HEK293T (cell line): ENCODE measurements around the gene SLC47A1.

ENCODE experiments used
- CTCF ChIA-PET: fragments of 350-600 bp; formaldehyde crosslinking; extraction: SDS; loops from one replicate; lab custom pipeline; 2021; ENCODE audit warnings: antibody characterized with exemption, inconsistent platforms; lab: Yijun Ruan, JAX
- POLR2A ChIA-PET: fragments of 350-600 bp; formaldehyde crosslinking; extraction: SDS; loops from one replicate; lab custom pipeline; 2020; ENCODE audit warnings: antibody characterized with exemption, inconsistent platforms; lab: Yijun Ruan, JAX
- DNase-seq: peaks from one replicate; pipeline ENCODE4 v3.0.0; 2012; ENCODE audit warnings: mixed read lengths; ENCODE audit errors: extremely low spot score
- ARNT ChIP-seq: fragments of 450-650 bp; IDR thresholded peaks from 2 replicates; pipeline ENCODE4 v1.6.1; 2017; ENCODE audit warnings: mild to moderate bottlenecking
- BHLHE40 ChIP-seq: fragments of 450-650 bp; IDR thresholded peaks from 2 replicates; pipeline ENCODE4 v1.6.1; 2016; ENCODE audit warnings: mild to moderate bottlenecking, moderate library complexity, borderline replicate concordance
- CTBP1 ChIP-seq: fragments of 450-650 bp; IDR thresholded peaks from 2 replicates; pipeline ENCODE4 v1.6.1; 2016; ENCODE audit warnings: borderline replicate concordance
- ELF4 ChIP-seq: fragments of 450-650 bp; IDR thresholded peaks from 2 replicates; pipeline ENCODE4 v1.6.1; 2017; ENCODE audit warnings: antibody characterized with exemption
- FOXA1 ChIP-seq: fragments of 450-650 bp; IDR thresholded peaks from 2 replicates; pipeline ENCODE4 v1.6.1; 2016; ENCODE audit warnings: mild to moderate bottlenecking
- FOXK2 ChIP-seq: fragments of 450-650 bp; IDR thresholded peaks from 2 replicates; pipeline ENCODE4 v1.6.1; 2016; ENCODE audit warnings: mild to moderate bottlenecking
- FOXM1 ChIP-seq: fragments of 450-650 bp; IDR thresholded peaks from 2 replicates; pipeline ENCODE4 v1.6.1; 2017; ENCODE audit warnings: mild to moderate bottlenecking, borderline replicate concordance
- HDGF ChIP-seq: fragments of 450-650 bp; IDR thresholded peaks from 2 replicates; pipeline ENCODE4 v1.6.1; 2017; ENCODE audit warnings: antibody characterized with exemption, borderline replicate concordance
- L3MBTL2 ChIP-seq: fragments of 450-650 bp; conservative IDR thresholded peaks from 2 replicates; pipeline ENCODE4 v1.6.1; 2016; ENCODE audit warnings: mild to moderate bottlenecking
- LEF1 ChIP-seq: fragments of 450-650 bp; IDR thresholded peaks from 2 replicates; pipeline ENCODE4 v1.6.1; 2017; ENCODE audit warnings: mild to moderate bottlenecking, borderline replicate concordance
- NFRKB ChIP-seq: fragments of 450-650 bp; IDR thresholded peaks from 2 replicates; pipeline ENCODE4 v1.6.1; 2016; ENCODE audit warnings: mild to moderate bottlenecking, moderate library complexity
- SP1 ChIP-seq: fragments of 450-650 bp; IDR thresholded peaks from 2 replicates; pipeline ENCODE4 v1.6.1; 2017
- SUZ12 ChIP-seq: fragments of 450-650 bp; IDR thresholded peaks from 2 replicates; pipeline ENCODE4 v1.6.1; 2016; ENCODE audit warnings: mild to moderate bottlenecking
- TARDBP ChIP-seq: fragments of 450-650 bp; IDR thresholded peaks from 2 replicates; pipeline ENCODE4 v1.6.1; 2016
- ZNF384 ChIP-seq: fragments of 450-650 bp; IDR thresholded peaks from 2 replicates; pipeline ENCODE4 v1.6.1; 2016
- TF ChIP-seq, protein P1 (sequence below): fragments of 450-650 bp; IDR thresholded peaks from 2 replicates; pipeline ENCODE4 v1.6.1; 2016

The SLC47A1 gene

DNA sequence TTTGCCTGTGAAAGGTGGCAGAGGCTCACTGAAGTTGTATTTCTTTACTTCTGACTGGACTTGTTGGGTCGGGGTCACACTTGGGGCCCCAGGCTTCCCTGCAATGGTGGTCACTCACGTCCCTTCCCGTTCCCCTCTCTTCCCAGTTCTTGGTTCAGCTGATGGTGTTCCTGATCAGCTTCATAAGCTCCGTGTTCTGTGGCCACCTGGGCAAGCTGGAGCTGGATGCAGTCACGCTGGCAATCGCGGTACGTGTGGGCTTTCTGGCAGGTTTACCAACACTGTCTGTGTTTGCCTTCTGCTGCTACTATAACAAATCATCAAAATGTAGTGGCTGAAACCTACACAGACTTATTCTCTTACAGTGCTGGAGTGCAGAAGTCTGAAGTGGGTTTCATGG, 8.6 kb downstream of the SLC47A1 start:
- CTCF ChIA-PET = no interaction called here

DNA sequence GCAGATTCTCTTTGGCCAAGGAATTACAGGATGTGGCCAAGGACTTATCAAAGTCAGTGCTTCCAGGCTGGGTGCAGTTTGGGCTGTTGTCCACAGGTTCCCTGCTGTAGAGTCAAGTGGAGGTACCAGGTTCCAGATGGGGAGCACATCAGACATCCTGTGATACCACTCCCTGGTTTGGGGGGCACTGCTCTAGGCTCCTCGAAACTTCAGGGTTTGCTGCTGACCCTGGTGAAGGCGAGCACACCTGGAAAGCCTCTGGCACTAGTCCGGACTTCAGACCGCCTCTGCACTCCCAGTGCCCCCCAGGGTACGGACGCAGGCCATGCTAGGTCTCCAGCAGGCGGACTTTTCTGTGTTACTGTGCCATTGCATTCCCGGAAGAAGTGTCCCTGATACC, 10.7 kb downstream of the SLC47A1 start:
- ChIA-PET POLR2A (no interaction called here), CTCF (no interaction called here)
- no peak for DNase-seq
- TF ChIP-seq FOXK2 (no peak), FOXM1 (no peak), BHLHE40 (no peak), CTBP1 (no peak), TARDBP (no peak), ARNT (no peak), SUZ12 (no peak), NFRKB (no peak), L3MBTL2 (no peak), ELF4 (no peak), HDGF (no peak), ZNF384 (no peak), LEF1 (no peak), SP1 (no peak), FOXA1 (no peak)
- TF ChIP-seq, protein P1, sequence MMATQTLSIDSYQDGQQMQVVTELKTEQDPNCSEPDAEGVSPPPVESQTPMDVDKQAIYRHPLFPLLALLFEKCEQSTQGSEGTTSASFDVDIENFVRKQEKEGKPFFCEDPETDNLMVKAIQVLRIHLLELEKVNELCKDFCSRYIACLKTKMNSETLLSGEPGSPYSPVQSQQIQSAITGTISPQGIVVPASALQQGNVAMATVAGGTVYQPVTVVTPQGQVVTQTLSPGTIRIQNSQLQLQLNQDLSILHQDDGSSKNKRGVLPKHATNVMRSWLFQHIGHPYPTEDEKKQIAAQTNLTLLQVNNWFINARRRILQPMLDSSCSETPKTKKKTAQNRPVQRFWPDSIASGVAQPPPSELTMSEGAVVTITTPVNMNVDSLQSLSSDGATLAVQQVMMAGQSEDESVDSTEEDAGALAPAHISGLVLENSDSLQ = no peak

More for the DNA sequence above, 8.6 kb downstream of the SLC47A1 start:
- no peak for TF ChIP-seq TARDBP
- no peak for TF ChIP-seq FOXA1
- TF ChIP-seq HDGF = no peak
- no peak for TF ChIP-seq ELF4
- no peak for TF ChIP-seq LEF1
- TF ChIP-seq FOXM1 = no peak
- no peak for TF ChIP-seq BHLHE40
- no peak for TF ChIP-seq FOXK2
- TF ChIP-seq ZNF384 = no peak
- TF ChIP-seq NFRKB = no peak
- POLR2A ChIA-PET = no interaction called here
- DNase-seq = no peak

DNA sequence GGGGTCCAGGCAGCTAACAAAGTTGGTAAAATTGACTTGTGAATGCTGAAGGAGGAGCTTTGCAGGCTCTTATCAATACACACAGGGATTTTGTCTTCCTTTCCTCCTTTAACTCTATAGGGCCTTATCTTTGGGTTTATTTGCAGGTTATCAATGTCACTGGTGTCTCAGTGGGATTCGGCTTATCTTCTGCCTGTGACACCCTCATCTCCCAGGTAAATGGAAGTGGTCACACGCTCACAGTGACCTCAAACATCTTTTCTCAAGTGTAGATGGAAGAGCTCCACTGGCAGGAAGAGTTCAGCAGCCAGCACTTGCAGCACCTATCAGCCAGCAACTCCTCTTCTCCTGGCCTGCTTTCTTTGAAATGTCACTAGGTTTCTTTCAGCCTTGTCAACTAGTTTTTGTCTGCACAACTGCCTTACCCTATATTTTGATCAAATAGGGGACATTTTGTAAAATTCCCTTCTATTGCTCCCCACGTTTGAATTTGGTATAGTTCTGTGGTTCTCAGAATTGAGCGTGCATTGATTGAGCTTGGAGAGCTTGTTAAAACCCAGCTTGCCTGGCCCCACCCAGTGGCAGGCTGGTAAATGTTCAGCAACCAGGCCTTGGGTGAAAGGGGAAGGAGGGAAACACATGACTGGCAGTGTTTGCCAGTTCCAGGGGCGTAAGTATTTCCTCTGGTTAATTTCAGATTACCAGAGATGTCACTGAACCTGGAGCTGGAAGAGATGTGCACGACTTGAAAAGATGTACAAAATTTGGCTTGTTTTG, 12.8 kb downstream of the SLC47A1 start:
- DNase-seq = no peak
- no peak for TF ChIP-seq ELF4
- TF ChIP-seq ZNF384 = no peak
- no peak for TF ChIP-seq FOXK2
- ChIA-PET CTCF (interaction anchor here (0.9 kb wide), 1 partner anchor 33 kb away, joined by 4 read pairs; no protein-coding TSS in a partner anchor), POLR2A (interaction anchor here (1.6 to 2.5 kb wide), 3 partner anchors 9 to 101 kb away, joined by 3 to 10 read pairs (median 5); partner anchors contain the start of gene SLC47A1)

DNA sequence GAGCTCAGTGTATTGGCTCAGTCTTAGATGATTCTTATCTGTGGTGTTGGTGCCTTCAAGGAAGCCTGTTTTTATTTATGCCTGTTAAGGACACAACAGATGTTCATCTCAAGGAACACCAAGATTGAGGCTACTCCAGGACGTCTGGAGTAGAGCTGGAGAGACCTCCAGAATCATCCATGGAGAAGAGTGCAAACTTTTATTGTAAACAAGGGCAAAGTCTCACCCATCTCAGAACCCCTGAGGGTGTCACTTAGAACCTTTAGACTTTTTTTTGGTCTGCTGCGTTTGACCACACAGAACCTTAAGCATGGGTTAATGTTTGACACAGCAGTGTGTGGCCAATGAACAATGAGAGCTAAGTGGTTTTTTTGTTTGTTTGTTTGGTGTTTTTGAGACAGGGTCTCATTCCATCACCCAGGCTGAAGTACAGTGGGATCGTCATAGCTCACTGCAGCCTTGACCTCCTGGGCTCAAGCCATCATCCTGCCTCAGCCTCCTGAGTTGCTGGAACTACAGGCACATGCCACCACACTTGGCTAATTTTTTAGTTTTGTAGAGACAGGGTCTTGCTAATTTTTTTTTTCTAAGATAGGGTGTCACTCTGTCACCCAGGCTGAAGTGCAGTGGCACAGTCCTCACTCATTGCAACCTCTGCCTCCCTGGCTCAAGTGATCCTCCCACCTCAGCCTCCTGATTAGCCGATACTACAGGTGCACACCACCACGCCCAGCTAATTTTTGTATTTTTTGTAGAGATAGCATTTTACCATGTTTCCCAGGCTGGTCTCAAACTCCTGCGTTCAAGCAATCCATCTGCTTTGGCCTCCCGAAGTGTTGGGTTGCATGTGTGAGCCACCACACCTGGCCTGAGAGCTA, 16.3 kb downstream of the SLC47A1 start:
- DNase-seq = no peak
- POLR2A ChIA-PET = no interaction called here
- CTCF ChIA-PET = interaction anchor here (0.8 to 1.2 kb wide), 2 partner anchors 80 to 228 kb away, joined by 3 to 5 read pairs; no protein-coding TSS in a partner anchor
- TF ChIP-seq SP1 (no peak), BHLHE40 (no peak), NFRKB (no peak), LEF1 (no peak), FOXK2 (no peak), ZNF384 (no peak), FOXA1 (no peak), FOXM1 (no peak), L3MBTL2 (no peak), ELF4 (no peak), TARDBP (no peak), SUZ12 (no peak)
- TF ChIP-seq, protein P1 = no peak

DNA sequence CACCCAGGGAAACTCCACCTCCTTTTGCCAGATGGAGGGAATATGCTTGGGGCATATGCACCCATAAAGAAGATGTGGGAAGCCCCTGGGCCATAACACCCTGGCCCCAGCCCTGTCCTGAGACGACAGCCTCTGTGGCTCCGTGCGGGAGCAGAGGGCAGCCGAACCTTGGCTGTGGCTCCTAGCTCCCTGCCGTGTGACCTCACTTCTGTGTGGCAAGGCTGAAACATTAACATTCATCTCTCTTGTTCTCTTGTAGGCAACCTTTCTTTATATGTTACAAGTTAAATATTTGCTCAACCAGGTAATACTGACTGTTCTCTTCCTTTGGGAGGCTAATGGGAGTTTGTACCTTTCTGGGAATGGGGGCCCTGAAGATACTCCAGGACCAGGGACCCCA, 17.5 kb downstream of the SLC47A1 start:
- ChIA-PET POLR2A (no interaction called here), CTCF (no interaction called here)
- TF ChIP-seq BHLHE40 (no peak), FOXM1 (no peak), SUZ12 (no peak), L3MBTL2 (no peak), ARNT (no peak), ELF4 (no peak), FOXA1 (no peak), CTBP1 (no peak)
- no peak for DNase-seq

DNA sequence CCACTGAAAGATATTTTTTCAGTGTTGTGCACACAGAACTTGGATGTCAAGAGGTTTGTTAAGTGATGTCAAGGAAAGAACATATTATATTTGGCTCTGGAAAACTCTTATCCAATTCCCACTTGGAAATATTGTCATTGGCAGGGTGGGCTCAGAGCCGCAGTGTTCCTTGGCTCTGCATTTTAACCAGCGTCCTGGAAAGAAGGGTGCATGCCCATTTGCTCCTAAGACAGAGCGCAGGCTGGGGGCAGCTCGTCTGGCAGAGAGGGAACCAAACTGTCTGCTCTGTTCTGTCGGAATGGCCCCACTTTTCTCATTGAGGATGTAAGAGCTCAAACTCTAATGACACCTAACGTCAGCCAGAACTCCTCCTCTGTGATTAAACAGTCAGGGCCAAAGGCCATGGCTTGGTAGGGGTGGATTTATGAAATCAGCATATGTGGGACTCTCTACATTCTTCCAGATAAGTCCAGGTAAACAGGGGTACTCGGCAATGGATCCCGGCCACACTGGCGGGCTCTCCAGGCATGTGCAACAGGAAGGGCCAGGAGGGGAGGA, 18.0 kb downstream of the SLC47A1 start:
- TF ChIP-seq ARNT (no peak), TARDBP (no peak), FOXA1 (no peak), FOXK2 (no peak), CTBP1 (no peak), ELF4 (no peak), NFRKB (no peak), ZNF384 (no peak), LEF1 (no peak), SP1 (no peak), FOXM1 (no peak), HDGF (no peak), BHLHE40 (no peak), SUZ12 (no peak)
- TF ChIP-seq, protein P1 = no peak
- DNase-seq = no peak
- POLR2A ChIA-PET = no interaction called here
- CTCF ChIA-PET = no interaction called here
